IMR-90 (cell line): ENCODE measurements around the gene IHH. TPM values are rescaled to one million over a fixed set of nuclear protein-coding genes. Genes with fewer than 3 reads are reported as not detected.

ENCODE experiments used
- ATAC-seq: fragments of 200-7000 bp; cut with Tn5 transposase; 2 replicates; pipeline ENCODE4 v1.9.1; 2020; ENCODE audit warnings: low read depth, mild to moderate bottlenecking, moderate library complexity
- BruUV-seq: library from RNA; stranded (reverse); fragments of 400-500 nt; replicated peaks from 2 replicates; lab custom pipeline; 2021; lab: Mats Ljungman, UMichigan
- CTCF ChIA-PET: fragments of 300-600 bp; formaldehyde crosslinking; extraction: SDS; loops from one replicate; lab custom pipeline; 2021; ENCODE audit warnings: antibody characterized with exemption; lab: Yijun Ruan, JAX
- POLR2A ChIA-PET: fragments of 300-600 bp; sonication (Branson Sonifier 250); formaldehyde crosslinking; loops from one replicate; lab custom pipeline; 2022; ENCODE audit warnings: antibody characterized with exemption; ENCODE audit not compliant: unreplicated experiment; lab: Charles Lee
- DNase-seq: peaks from one replicate; pipeline ENCODE4 v3.0.0; 2013
- H2AFZ ChIP-seq: replicated peaks from 2 replicates; pipeline ENCODE3; 2013; ENCODE audit warnings: low read length, mild to moderate bottlenecking; ENCODE audit not compliant: poor library complexity
- H2AK5ac ChIP-seq: 2 replicates; pipeline ENCODE4 v1.6.1; 2013; ENCODE audit warnings: low read depth, low read length, inconsistent platforms
- H2AK9ac ChIP-seq: replicated peaks from 2 replicates; pipeline ENCODE3; 2013; ENCODE audit warnings: mild to moderate bottlenecking, low read depth, low read length, moderate library complexity; ENCODE audit not compliant: poor library complexity
- H2BK120ac ChIP-seq: 2 replicates; pipeline ENCODE4 v1.6.1; 2013; ENCODE audit warnings: low read depth, low read length, inconsistent platforms
- H2BK15ac ChIP-seq: 3 replicates; pipeline ENCODE4 v1.6.1; 2013; ENCODE audit warnings: low read depth, low read length, inconsistent platforms
- H2BK20ac ChIP-seq: 2 replicates; pipeline ENCODE4 v1.6.1; 2013; ENCODE audit warnings: low read depth, mild to moderate bottlenecking, inconsistent platforms, low read length, moderate library complexity
- H2BK5ac ChIP-seq: 2 replicates; pipeline ENCODE4 v1.6.1; 2013; ENCODE audit warnings: mild to moderate bottlenecking, low read depth, low read length, inconsistent platforms; ENCODE audit not compliant: poor library complexity, severe bottlenecking
- H3K14ac ChIP-seq: replicated peaks from 2 replicates; pipeline ENCODE4 v1.6.1; 2013; ENCODE audit warnings: low read depth, low read length, inconsistent platforms
- H3K18ac ChIP-seq: 2 replicates; pipeline ENCODE4 v1.6.1; 2013; ENCODE audit warnings: low read depth, low read length, control low read depth
- H3K23ac ChIP-seq: 2 replicates; pipeline ENCODE4 v1.6.1; 2013; ENCODE audit warnings: low read depth, low read length, inconsistent platforms
- H3K27ac ChIP-seq: 2 replicates; pipeline ENCODE4 v1.5.1; 2013; ENCODE audit warnings: mild to moderate bottlenecking, control low read depth, low read length; ENCODE audit not compliant: insufficient read depth
- H3K27me3 ChIP-seq: 2 replicates; pipeline ENCODE4 v1.6.1; 2013; ENCODE audit warnings: low read length; ENCODE audit not compliant: control insufficient read depth, insufficient read depth
- H3K36me3 ChIP-seq: 2 replicates; pipeline ENCODE4 v1.6.1; 2013; ENCODE audit warnings: low read length, mixed read lengths; ENCODE audit not compliant: control insufficient read depth, insufficient read depth
- H3K4ac ChIP-seq: 2 replicates; pipeline ENCODE4 v1.6.1; 2013; ENCODE audit warnings: low read depth, low read length, inconsistent platforms
- H3K4me1 ChIP-seq: 2 replicates; pipeline ENCODE4 v1.6.1; 2013; ENCODE audit warnings: low read length, mixed read lengths; ENCODE audit not compliant: control insufficient read depth, insufficient read depth
- H3K4me2 ChIP-seq: 2 replicates; pipeline ENCODE4 v1.6.1; 2013; ENCODE audit warnings: low read depth, mild to moderate bottlenecking, control low read depth, low read length, moderate library complexity
- H3K4me3 ChIP-seq: 2 replicates; pipeline ENCODE4 v1.5.1; 2013; ENCODE audit warnings: low read depth, mild to moderate bottlenecking, control low read depth, low read length, moderate library complexity; ENCODE audit not compliant: insufficient read depth
- H3K56ac ChIP-seq: 2 replicates; pipeline ENCODE4 v1.6.1; 2013; ENCODE audit warnings: low read length, inconsistent platforms; ENCODE audit not compliant: insufficient read depth; ENCODE audit errors: extremely low read depth
- H3K79me1 ChIP-seq, 2 experiments: 2 replicates each; pipeline ENCODE4 v1.6.1; 2013; ENCODE audit warnings: low read length in 2 of 2, inconsistent platforms in 1 of 2, low read depth in 1 of 2
- H3K9ac ChIP-seq: 2 replicates; pipeline ENCODE4 v1.6.1; 2013; ENCODE audit warnings: low read depth, low read length, control low read depth
- H3K9me1 ChIP-seq: 2 replicates; pipeline ENCODE4 v1.6.1; 2013; ENCODE audit warnings: low read length, inconsistent platforms; ENCODE audit not compliant: insufficient read depth
- H3K9me3 ChIP-seq: 2 replicates; pipeline ENCODE4 v1.6.1; 2013; ENCODE audit warnings: low read length; ENCODE audit not compliant: control insufficient read depth, insufficient read depth
- H4K20me1 ChIP-seq: 2 replicates; pipeline ENCODE4 v1.6.1; 2013; ENCODE audit warnings: low read length, inconsistent platforms; ENCODE audit not compliant: insufficient read depth
- H4K5ac ChIP-seq: 2 replicates; pipeline ENCODE4 v1.6.1; 2013; ENCODE audit warnings: mild to moderate bottlenecking, low read depth, low read length, control low read depth
- H4K8ac ChIP-seq, 2 experiments: 2 replicates each; pipeline ENCODE4 v1.6.1; 2013; ENCODE audit warnings: low read depth in 2 of 2, low read length in 2 of 2, control low read depth in 1 of 2, inconsistent platforms in 1 of 2
- H4K91ac ChIP-seq: 2 replicates; pipeline ENCODE4 v1.6.1; 2013; ENCODE audit warnings: low read depth, low read length, inconsistent platforms; ENCODE audit not compliant: insufficient read depth
- BHLHE40 ChIP-seq: fragments of 150-350 bp; IDR thresholded peaks from 2 replicates; pipeline ENCODE4 v1.6.1; 2016; ENCODE audit warnings: mild to moderate bottlenecking, low read depth, low read length
- CEBPB ChIP-seq: IDR thresholded peaks from 2 replicates; pipeline ENCODE4 v1.6.1; 2012; ENCODE audit warnings: low read depth, low read length, improper control_type of control experiment
- CHD1 ChIP-seq: IDR thresholded peaks from 2 replicates; pipeline ENCODE4 v1.6.1; 2012; ENCODE audit warnings: low read depth, low read length, improper control_type of control experiment
- FOS ChIP-seq: fragments of 150-350 bp; IDR thresholded peaks from 2 replicates; pipeline ENCODE4 v1.6.1; 2016; ENCODE audit warnings: low read depth, low read length
- MAFK ChIP-seq: IDR thresholded peaks from 2 replicates; pipeline ENCODE4 v1.6.1; 2012; ENCODE audit warnings: low read depth, low read length, improper control_type of control experiment
- MAZ ChIP-seq: IDR thresholded peaks from 2 replicates; pipeline ENCODE4 v1.6.1; 2012; ENCODE audit warnings: low read depth, mild to moderate bottlenecking, low read length, improper control_type of control experiment, moderate library complexity, borderline replicate concordance
- MXI1 ChIP-seq: IDR thresholded peaks from 2 replicates; pipeline ENCODE4 v1.6.1; 2012; ENCODE audit warnings: low read depth, mild to moderate bottlenecking, low read length, moderate library complexity, borderline replicate concordance
- NFE2L2 ChIP-seq: fragments of 150-350 bp; IDR thresholded peaks from 2 replicates; pipeline ENCODE4 v1.6.1; 2016; ENCODE audit warnings: low read depth, mild to moderate bottlenecking, low read length
- POLR2A ChIP-seq: IDR thresholded peaks from 2 replicates; pipeline ENCODE4 v1.6.1; 2012; ENCODE audit warnings: mild to moderate bottlenecking, low read depth, low read length
- RAD21 ChIP-seq: IDR thresholded peaks from 2 replicates; pipeline ENCODE4 v1.6.1; 2012; ENCODE audit warnings: low read length, improper control_type of control experiment
- RCOR1 ChIP-seq: IDR thresholded peaks from 2 replicates; pipeline ENCODE4 v1.6.1; 2012; ENCODE audit warnings: mild to moderate bottlenecking, low read length, improper control_type of control experiment; ENCODE audit not compliant: insufficient replicate concordance
- RFX5 ChIP-seq: IDR thresholded peaks from 2 replicates; pipeline ENCODE4 v1.8.0; 2012; ENCODE audit warnings: low read depth, mild to moderate bottlenecking, low read length, moderate library complexity
- SMC3 ChIP-seq: fragments of 150-350 bp; IDR thresholded peaks from 2 replicates; pipeline ENCODE4 v1.6.1; 2016; ENCODE audit warnings: low read depth, mild to moderate bottlenecking, antibody characterized with exemption, low read length, moderate library complexity
- WGBS, 2 experiments: methylation state at CpG; one replicate each; pipeline versions ENCODE4 v1.1.5 to v1.1.7; 2013; ENCODE audit warnings: missing lambda C conversion rate in 2 of 2; ENCODE audit not compliant: insufficient read length in 1 of 2; ENCODE audit errors: extremely low coverage in 2 of 2; 5-methylcytosine and 5-hydroxymethylcytosine counted together
- dilution Hi-C: fragments of 300-500 bp; cut with HindIII; formaldehyde crosslinking; loops from one replicate; pipeline ENCODE4 v1.14.3; 2018; ENCODE audit warnings: low sequenced_read_pairs; ENCODE audit not compliant: unreplicated experiment
- in situ Hi-C: fragments of 300-500 bp; cut with MboI; formaldehyde crosslinking; loops from 3 replicates; pipeline ENCODE4 v1.14.3; 2019; ENCODE audit warnings: low sequenced_read_pairs, inconsistent platforms, mixed read lengths
- intact Hi-C: fragments of 100-400 bp; cut with micrococcal nuclease; formaldehyde crosslinking; loops from 2 replicates; pipeline ENCODE4 v1.10.0; 2022
- polyA plus RNA-seq, 3 experiments: library from polyadenylated mRNA; depleted of rRNA; stranded (reverse); fragments of >200 nt; gene quantifications; 2 replicates each; pipeline ENCODE4 v1.2.3, GENCODE V29; 2012; ENCODE audit warnings: low replicate concordance in 1 of 3
- total RNA-seq: library from RNA; depleted of rRNA; stranded (reverse); fragments of >200 nt; gene quantifications from 2 replicates; pipeline ENCODE4 v1.2.3, GENCODE V29; 2012
- TF ChIP-seq, protein P1 (sequence below): conservative IDR thresholded peaks from 2 replicates; pipeline ENCODE4 v1.5.1; 2012; ENCODE audit warnings: mild to moderate bottlenecking, low read depth, low read length, improper control_type of control experiment
- TF ChIP-seq, protein P2 (sequence below): fragments of 150-350 bp; IDR thresholded peaks from 2 replicates; pipeline ENCODE4 v1.6.1; 2016; ENCODE audit warnings: low read depth, mild to moderate bottlenecking, low read length, moderate library complexity, borderline replicate concordance

The IHH gene
- total and polyA plus RNA-seq, 2 of the 4 experiments (the other 2 are of a cell fraction): not detected

DNA sequence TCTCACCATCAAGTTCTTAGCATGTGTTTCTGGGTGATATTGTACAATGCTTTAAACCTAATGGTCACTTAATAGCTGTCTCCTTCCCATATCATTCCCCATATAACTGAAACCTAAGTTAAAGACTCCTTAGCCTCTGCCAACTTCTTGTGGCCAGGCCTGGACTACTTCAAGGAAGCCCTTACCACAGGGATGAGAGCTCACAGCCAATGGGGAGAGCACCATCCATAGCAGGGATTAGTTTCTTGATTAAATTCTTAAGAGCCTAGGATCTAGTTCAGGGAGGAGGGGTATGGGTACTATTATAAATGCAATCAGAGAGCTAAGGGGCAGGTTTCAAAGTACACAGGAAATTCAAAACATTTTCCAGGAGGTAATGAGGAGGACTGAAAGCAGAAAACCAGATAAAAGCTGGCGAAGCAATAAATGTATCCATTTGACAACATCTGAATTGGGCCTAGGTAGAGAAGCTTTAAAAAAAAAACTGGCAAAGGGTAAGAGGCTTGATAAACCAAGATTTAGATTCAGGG lies 34.8 kb upstream of the IHH start:
- no peak overlapping the region for H2AFZ ChIP-seq
- no peak overlapping the region for H4K91ac ChIP-seq
- H3K9ac ChIP-seq: no peak overlapping the region
- H3K23ac ChIP-seq: no peak overlapping the region
- H3K4ac ChIP-seq: no peak overlapping the region
- no TSS peak for BruUV-seq
- WGBS, 2 experiments: no CpG with 5 or more reads among the region's 1 CpG
- H4K8ac ChIP-seq: no peak overlapping the region
- no peak overlapping the region for H3K27ac ChIP-seq
- no peaks in the 10 kb centered on the region for H3K9me3 ChIP-seq
- ChIA-PET CTCF (interaction anchor here (1.8 kb wide), 1 partner anchor 9 kb away, joined by 5 read pairs; no protein-coding TSS in a partner anchor), POLR2A (no interaction called here)
- H2BK15ac ChIP-seq: no peak overlapping the region
- H2BK5ac ChIP-seq: no peak overlapping the region
- no peak overlapping the region for H2BK120ac ChIP-seq
- H4K5ac ChIP-seq: no peak overlapping the region
- in situ Hi-C loops (no loop called here), dilution Hi-C loops (no loop called here), intact Hi-C loops (no loop called here)
- no peak overlapping the region for H3K4me2 ChIP-seq
- no peak overlapping the region for H3K14ac ChIP-seq
- no peaks in the 10 kb centered on the region for H3K9me1 ChIP-seq
- no peak overlapping the region for H3K4me3 ChIP-seq
- no peak overlapping the region for H2BK20ac ChIP-seq
- no peak for ATAC-seq
- no peak for TF ChIP-seq POLR2A
- TF ChIP-seq SMC3: no peak
- TF ChIP-seq CHD1: no peak
- no peak for TF ChIP-seq MXI1
- no peak for TF ChIP-seq FOS
- no peak for TF ChIP-seq BHLHE40
- no peak for TF ChIP-seq RAD21
- TF ChIP-seq MAFK: no peak
- no peak for TF ChIP-seq CEBPB
- TF ChIP-seq, protein P1, sequence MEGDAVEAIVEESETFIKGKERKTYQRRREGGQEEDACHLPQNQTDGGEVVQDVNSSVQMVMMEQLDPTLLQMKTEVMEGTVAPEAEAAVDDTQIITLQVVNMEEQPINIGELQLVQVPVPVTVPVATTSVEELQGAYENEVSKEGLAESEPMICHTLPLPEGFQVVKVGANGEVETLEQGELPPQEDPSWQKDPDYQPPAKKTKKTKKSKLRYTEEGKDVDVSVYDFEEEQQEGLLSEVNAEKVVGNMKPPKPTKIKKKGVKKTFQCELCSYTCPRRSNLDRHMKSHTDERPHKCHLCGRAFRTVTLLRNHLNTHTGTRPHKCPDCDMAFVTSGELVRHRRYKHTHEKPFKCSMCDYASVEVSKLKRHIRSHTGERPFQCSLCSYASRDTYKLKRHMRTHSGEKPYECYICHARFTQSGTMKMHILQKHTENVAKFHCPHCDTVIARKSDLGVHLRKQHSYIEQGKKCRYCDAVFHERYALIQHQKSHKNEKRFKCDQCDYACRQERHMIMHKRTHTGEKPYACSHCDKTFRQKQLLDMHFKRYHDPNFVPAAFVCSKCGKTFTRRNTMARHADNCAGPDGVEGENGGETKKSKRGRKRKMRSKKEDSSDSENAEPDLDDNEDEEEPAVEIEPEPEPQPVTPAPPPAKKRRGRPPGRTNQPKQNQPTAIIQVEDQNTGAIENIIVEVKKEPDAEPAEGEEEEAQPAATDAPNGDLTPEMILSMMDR: no peak
- no peak for TF ChIP-seq RFX5
- no peak for TF ChIP-seq MAZ
- no peak for TF ChIP-seq RCOR1
- TF ChIP-seq NFE2L2: no peak
- TF ChIP-seq, protein P2, sequence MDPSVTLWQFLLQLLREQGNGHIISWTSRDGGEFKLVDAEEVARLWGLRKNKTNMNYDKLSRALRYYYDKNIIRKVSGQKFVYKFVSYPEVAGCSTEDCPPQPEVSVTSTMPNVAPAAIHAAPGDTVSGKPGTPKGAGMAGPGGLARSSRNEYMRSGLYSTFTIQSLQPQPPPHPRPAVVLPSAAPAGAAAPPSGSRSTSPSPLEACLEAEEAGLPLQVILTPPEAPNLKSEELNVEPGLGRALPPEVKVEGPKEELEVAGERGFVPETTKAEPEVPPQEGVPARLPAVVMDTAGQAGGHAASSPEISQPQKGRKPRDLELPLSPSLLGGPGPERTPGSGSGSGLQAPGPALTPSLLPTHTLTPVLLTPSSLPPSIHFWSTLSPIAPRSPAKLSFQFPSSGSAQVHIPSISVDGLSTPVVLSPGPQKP: no peak
- no peak overlapping the region for H3K18ac ChIP-seq
- no peaks in the 10 kb centered on the region for H3K79me1 ChIP-seq
- DNase-seq: no peak
- H3K27me3 ChIP-seq: no peaks in the 10 kb centered on the region
- H3K56ac ChIP-seq: no peak overlapping the region
- H3K4me1 ChIP-seq: peaks cover 2% of the 10 kb centered on the region; the same call in 1 of the 2 replicates
- H2AK9ac ChIP-seq: no peak overlapping the region
- no peak overlapping the region for H2AK5ac ChIP-seq
- H3K36me3 ChIP-seq: 0 out of 2 replicates have a peak, but pooled peaks cover 1% of the 10 kb centered on the region
- H4K20me1 ChIP-seq: no peaks in the 10 kb centered on the region
